Activated naive CD4-positive, alpha-beta T cell treated with Interleukin-2 at 50 U/mL for 16 hours (primary cell): Measurements from ENCODE around the gene IQCH.
"Not testable (repeated sequence)": the region's sequence is repeated elsewhere in the genome, so short reads cannot be mapped to it uniquely, and the experiment has no call there.

Source experiments
- DNase-seq: peaks from one replicate; pipeline ENCODE4 v3.0.0-alpha.2; 2020

IQCH gene

GRCh38 chr15:67401336-67401735 lies 146.8 kb downstream of the IQCH start:
- DNase-seq, result no peak

- no peak for DNase-seq
Observed at GRCh38 chr15:67403428-67404154, 149.0 kb downstream of the IQCH start.

- no peak for DNase-seq
Observed at GRCh38 chr15:67405208-67406191, 150.9 kb downstream of the IQCH start.

- no peak for DNase-seq
Observed at GRCh38 chr15:67406257-67406861, 151.8 kb downstream of the IQCH start.

- DNase-seq, result no peak
Observed at GRCh38 chr15:67407786-67408185, 153.2 kb downstream of the IQCH start.

- DNase-seq, result no peak
Observed at GRCh38 chr15:67409175-67409574, 154.6 kb downstream of the IQCH start.

- no peak for DNase-seq
Observed at GRCh38 chr15:67411486-67411885, 156.9 kb downstream of the IQCH start.

GRCh38 chr15:67413770-67414390 lies 159.3 kb downstream of the IQCH start:
- DNase-seq, result no peak

GRCh38 chr15:67415181-67415580 lies 160.6 kb downstream of the IQCH start:
- no peak for DNase-seq

GRCh38 chr15:67416891-67417290 lies 162.3 kb downstream of the IQCH start:
- no peak for DNase-seq

GRCh38 chr15:67419705-67420104 lies 165.1 kb downstream of the IQCH start:
- no peak for DNase-seq

- DNase-seq, result no peak
Observed at GRCh38 chr15:67420137-67420536, 165.6 kb downstream of the IQCH start.

- no peak for DNase-seq
Observed at GRCh38 chr15:67421105-67421504, 166.5 kb downstream of the IQCH start.

- no peak for DNase-seq
Observed at GRCh38 chr15:67422296-67422695, 167.7 kb downstream of the IQCH start.

GRCh38 chr15:67433495-67434099 lies 179.0 kb downstream of the IQCH start:
- peak; percentile 17 for DNase-seq

- DNase-seq, result not testable (repeated sequence)
Observed at GRCh38 chr15:67436351-67437250, 182.0 kb downstream of the IQCH start.

GRCh38 chr15:67444100-67444499 lies 189.5 kb downstream of the IQCH start:
- DNase-seq, result no peak

- DNase-seq, result no peak
Observed at GRCh38 chr15:67446449-67446848, 191.9 kb downstream of the IQCH start.

- not testable (repeated sequence) for DNase-seq
Observed at GRCh38 chr15:67448372-67448771, 193.8 kb downstream of the IQCH start.

- DNase-seq, result not testable (repeated sequence)
Observed at GRCh38 chr15:67453703-67454102, 199.1 kb downstream of the IQCH start.
